HFF-Myc (cell line): Measurements from ENCODE around the gene CRK.

Experiments
- DNase-seq: peaks from one replicate; pipeline ENCODE4 v3.0.0-alpha.2; 2011; ENCODE audit warnings: low read depth; ENCODE audit errors: extremely low read depth
- H3K4me3 ChIP-seq: replicated peaks from 2 replicates; pipeline ENCODE4 v1.5.1; 2011; ENCODE audit warnings: low read depth, mild to moderate bottlenecking, control low read depth, low read length
- TF ChIP-seq, protein P1 (sequence below): IDR thresholded peaks from 2 replicates; pipeline ENCODE4 v1.5.1; 2012; ENCODE audit warnings: mild to moderate bottlenecking, low read depth, low read length, control low read depth; ENCODE audit errors: missing control alignments

CRK gene

DNA sequence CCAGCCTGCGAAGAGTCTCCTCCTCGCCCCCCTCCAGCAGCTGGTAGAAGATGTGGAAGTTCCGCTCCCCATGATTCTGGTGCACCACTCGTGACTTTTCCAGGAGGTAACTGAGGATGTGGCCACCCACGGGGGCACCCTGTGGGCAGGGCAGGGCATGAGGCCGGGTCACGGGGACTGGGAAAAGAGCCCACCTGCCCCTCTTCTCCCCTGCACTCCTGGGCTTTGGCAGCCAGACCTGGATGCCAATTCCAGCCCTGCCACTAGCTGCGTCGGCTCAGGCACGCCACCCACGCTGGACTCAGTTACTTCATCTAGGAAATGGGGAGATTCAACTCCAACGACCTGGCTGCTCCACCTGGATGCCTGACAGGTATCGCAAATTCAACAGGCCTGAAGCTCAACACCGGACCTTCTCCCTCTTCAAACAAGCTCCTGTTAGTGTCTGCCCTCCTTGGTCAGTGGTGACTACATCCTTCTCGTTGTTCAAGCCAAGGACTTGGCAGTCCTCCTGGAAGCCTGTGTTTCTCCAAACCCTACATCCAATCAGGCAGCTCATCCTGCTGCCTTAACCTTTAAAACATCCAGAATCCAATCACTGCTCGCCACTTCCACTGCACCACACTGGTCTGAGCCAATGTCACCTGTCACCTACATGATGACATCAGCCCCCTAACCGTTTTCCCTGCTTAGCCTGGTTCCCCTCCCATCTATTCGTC, 24.9 kb upstream of the CRK start:
- DNase-seq = no peak
- H3K4me3 ChIP-seq = no peak overlapping the region
- TF ChIP-seq, protein P1, sequence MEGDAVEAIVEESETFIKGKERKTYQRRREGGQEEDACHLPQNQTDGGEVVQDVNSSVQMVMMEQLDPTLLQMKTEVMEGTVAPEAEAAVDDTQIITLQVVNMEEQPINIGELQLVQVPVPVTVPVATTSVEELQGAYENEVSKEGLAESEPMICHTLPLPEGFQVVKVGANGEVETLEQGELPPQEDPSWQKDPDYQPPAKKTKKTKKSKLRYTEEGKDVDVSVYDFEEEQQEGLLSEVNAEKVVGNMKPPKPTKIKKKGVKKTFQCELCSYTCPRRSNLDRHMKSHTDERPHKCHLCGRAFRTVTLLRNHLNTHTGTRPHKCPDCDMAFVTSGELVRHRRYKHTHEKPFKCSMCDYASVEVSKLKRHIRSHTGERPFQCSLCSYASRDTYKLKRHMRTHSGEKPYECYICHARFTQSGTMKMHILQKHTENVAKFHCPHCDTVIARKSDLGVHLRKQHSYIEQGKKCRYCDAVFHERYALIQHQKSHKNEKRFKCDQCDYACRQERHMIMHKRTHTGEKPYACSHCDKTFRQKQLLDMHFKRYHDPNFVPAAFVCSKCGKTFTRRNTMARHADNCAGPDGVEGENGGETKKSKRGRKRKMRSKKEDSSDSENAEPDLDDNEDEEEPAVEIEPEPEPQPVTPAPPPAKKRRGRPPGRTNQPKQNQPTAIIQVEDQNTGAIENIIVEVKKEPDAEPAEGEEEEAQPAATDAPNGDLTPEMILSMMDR = no peak

DNA sequence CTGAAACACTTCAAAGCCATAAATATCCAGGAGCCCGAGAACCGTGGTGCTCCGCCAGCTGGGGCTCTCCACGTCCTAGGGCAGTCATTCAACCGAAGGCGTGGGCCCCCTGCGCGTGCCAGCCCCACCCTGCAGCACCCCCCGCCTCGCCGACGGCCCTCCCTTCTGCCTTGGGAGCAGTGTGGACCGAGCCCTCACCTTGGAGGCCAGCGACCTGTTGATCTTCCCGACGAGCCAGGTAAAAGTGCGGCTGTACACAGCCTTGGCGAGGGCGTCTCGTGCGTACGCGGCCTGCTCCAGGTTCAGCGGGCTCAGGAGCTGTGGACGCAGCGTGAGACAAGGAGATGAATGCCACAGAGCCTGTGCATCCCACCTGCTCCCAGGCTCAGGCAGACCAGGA, 22.4 kb upstream of the CRK start:
- TF ChIP-seq, protein P1 = no peak
- H3K4me3 ChIP-seq = no peak overlapping the region
- no peak for DNase-seq

DNA sequence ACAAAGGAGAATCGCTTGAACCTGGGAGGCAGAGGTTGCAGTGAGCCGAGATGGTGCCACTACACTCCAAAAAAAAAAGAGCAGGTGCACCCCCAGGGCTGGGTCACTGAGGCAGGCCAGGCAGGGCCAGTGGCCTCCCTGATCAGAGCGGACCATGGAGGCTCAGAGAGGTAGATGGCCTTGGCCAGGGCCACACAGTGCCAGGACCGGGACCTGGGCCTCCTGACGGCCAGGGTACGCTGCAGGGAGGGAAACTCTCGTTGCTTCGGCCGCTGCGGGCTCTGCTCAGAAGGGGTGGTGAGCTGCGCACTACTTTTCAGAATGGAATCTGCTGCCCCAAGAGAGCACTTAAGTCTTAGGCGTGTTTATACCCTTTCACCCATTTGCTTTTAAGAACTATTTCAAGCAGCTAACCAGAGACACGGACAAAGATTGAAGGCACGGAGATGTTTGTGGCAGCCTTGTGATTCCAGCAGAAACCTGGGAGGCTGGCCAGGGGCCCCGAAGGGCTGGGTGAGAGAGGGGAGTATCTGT, 19.4 kb upstream of the CRK start:
- TF ChIP-seq, protein P1 = no peak
- DNase-seq = no peak
- no peak overlapping the region for H3K4me3 ChIP-seq

DNA sequence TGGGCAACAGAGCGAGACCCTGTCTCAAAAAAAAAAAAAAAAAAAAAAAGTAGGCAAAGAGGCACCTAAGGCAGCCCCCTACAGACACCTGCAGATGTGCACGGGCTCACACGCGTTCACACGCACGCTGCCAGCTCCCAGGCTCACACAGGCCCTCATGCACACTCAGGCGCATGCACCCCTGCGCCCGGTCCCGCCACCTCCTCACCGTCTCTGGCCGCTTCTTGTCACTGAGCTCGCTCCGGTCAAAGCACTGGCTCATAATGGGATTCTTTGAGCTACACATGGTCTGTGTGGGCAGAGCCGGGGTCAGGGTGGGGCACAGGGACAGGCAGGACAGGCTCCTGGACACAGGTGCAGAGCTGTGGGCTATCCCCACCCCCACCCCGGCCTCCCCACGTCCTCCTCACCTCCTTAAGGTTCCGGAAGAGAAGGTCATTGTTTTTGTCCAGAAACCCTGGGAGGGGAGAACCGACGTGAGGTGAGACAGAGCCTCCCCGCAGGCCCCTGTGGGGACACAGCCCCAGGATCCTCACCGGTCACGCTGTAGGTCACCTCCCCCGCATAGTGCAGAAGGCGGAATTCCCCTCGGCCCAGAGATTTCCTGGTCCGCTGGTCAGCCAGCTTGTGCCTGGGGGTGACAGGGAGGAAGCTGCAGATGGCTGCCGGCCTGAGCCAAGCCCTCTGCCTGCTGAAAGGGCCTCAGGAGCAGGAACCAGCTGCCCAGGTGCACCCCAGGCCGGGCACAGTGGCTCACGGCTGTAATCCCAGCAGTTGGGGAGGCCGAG, 18.6 kb upstream of the CRK start:
- no peak for DNase-seq
- no peak overlapping the region for H3K4me3 ChIP-seq
- TF ChIP-seq, protein P1 = no peak

DNA sequence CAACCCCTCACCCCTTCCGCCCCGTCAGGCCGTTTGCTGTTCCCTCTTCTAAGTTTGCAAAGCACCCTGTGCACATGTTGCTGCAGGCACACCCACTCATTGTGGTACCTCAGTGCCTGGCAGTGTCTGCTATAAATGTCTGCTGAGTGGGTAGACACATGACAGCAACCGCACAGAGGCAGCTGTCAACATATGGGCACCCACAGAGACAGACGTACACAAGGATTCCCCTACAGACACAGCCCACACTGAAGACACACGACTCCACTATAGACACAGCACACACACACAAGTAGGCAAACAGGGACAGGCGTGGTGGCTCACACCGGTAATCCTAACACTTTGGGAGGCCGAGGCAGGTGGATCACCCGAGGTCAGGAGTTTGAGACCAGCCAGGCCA, 17.8 kb upstream of the CRK start:
- TF ChIP-seq, protein P1 = no peak
- H3K4me3 ChIP-seq = no peak overlapping the region
- no peak for DNase-seq

DNA sequence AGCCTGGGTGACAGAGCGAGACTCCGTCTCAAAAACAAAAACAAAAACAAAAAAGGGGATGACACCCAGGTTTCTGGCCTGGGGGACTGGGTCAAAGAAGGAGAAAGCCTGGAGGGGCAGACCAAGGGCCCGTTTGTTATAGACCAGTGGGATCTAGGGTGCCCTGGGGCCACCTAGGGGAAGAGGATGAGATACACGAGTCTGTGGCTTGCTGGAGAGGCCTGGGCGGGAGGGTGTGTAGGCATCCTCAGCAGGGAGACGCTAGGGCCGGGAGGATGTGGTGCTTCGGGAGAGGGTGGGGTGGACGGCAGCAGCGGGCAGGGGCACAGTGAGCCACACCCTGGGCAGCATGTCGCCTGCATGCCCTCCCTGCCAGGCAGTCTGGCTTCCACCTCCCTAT, 17.1 kb upstream of the CRK start:
- TF ChIP-seq, protein P1 = no peak
- no peak for DNase-seq
- no peak overlapping the region for H3K4me3 ChIP-seq
